ENCODE measurements around the gene PDE4D. TPM values are rescaled to one million over a fixed set of nuclear protein-coding genes. Genes with fewer than 3 reads are reported as not detected.

Gene PDE4D
- polyA plus RNA-seq, 3 donors: 1.3 to 22.7 (median 11.0) TPM

DNA sequence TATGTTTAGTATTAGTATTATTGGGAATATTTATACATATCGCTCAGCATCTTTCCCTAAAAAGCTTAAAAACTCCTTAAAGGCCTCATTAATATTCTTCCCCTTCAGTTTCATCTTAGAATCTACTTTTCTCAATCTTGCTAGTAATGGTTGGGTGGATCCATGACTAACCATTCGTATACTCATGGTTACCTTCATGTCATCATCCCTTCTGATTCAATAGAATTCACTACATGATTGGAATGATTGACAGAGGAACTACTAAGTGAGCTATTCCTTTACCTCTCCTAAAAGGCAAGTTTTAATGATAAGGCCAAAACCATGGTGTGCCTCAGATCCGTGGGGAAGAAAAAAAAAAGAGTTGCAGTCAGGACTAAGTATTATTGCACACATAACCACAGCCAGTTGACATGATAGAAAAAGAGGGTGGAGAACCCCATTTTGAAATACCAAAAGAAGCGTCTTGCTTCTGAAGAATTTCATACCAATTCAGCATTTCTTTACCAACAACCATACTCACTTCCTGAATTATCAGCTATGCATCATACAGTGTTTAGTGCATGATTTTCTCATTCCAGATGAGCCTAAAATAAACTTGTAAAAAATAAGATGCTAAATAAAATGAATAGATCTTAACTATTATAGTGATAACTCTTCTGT lies 624.6 kb downstream of the PDE4D start:
- no peak overlapping the region for H3K27ac ChIP-seq (ENCODE audit: low read depth, low read length)
- 74 to 93% (median 79%) methylated on average over 4 of the region's 4 CpGs for WGBS, 3 donors

DNA sequence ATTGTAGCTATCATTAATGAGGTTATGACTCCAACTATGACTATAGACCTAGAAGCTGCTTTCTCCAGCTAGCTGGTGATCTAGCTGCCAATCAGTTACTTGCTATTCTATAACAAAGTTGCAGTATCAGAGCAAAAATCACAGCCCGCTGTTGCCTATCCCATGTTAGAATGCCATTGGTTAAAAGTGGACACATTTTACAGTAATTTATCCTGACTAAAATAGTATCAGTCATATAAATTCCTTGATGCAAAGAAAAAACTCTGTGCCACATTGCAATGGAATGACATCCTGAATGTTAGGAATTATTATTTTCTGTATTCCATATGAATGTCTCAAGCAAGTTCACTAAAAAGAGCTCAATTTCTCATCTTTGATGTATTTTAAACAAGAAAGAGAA lies 626.5 kb downstream of the PDE4D start:
- WGBS, 3 donors: 42 to 98% (median 55%) methylated on average over 1 of the region's 1 CpG
- H3K27ac ChIP-seq (ENCODE audit: low read depth, low read length): no peak overlapping the region

DNA sequence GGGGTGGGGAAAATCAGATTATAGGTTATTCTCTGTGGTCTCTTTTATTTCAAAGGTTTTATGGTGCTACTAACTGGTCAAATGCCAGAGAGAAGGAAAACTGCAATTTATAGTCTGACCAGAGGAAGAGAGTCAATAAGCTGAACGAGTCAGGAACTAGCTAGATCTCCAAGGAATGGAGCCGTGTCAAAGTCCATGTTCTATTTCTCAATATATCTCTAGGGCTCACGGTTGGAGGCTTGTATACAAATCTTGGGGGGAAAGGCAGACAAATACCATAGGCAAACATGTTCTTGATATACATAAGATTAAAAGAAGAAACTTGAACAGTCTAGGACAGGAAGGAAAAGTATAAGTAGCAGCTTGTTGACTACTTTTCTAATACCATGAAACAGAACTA lies 627.1 kb downstream of the PDE4D start:
- WGBS, 3 donors: 18 to 73% (median 55%) methylated on average over 3 of the region's 3 CpGs
- H3K27ac ChIP-seq (ENCODE audit: low read depth, low read length): no peak overlapping the region

DNA sequence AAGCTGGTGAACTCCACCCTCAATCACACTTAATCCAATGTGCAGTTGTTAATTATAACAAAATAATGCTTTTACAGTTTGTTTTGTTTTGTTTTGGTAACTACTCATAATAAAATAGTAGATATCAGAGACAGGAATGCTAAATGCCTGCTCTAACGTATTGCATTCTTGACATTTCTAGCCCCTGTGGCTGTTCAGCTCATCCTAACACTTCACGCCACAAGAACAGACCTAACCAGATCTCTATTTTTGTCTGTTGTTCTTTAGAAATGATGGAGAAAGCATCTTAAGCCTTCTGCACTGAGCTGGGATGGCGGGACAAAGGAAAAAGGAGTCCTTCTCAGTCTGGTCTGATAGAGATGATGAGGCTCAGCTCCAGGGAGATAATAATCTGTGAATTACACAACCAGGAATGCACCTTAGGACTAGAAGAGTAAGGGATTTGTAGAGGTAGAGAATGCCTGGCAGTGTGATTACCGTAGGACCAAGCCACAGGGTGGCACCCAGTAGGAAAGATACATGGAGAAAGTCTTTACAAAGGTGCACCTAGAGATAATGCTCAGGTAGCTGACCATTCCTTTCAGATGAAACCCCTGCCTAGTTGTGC lies 628.8 kb downstream of the PDE4D start:
- 76 to 86% (median 84%) methylated on average over 4 of the region's 4 CpGs for WGBS, 3 donors

DNA sequence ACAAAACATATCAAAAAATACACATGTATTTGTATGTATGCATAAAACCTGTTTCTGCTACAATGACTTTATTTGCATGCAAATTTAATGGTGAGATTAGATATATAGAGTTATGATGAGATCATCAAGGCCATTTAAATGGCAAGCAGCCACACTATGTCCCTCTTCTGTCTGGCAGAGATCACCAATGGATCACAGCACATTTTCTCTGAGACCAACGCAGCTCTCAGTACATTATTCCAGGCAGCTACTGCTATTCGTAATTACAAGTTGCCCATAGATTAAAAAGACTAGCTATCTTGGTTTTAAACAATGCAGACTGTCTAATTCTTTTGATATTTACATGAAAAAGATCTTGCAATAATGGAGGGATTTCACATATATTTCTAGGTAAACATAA lies 629.5 kb downstream of the PDE4D start:
- H3K27ac ChIP-seq (ENCODE audit: low read depth, low read length): no peak overlapping the region
- 74 to 87% (median 85%) methylated on average over 2 of the region's 2 CpGs for WGBS, 3 donors

More for the DNA sequence above, 628.8 kb downstream of the PDE4D start:
- H3K27ac ChIP-seq (ENCODE audit: low read depth, low read length): no peak overlapping the region

DNA sequence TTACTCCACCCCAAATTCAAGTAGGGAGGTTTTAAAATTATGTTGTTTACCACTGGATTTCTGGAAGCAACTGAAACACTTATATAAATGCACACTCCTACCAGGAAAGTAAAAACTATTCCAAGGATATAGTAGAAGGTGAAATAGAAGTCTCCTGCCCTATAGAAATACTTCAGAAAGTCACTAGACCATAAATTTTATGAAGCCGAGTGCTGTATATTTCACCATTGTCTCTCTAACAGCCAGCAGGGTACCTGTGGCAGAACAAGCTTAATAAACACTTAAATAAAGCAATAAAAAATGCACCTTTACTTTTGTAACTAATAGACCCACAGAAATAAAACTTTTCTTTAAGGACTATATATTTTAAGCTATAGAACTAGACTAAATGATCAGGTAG lies 631.6 kb downstream of the PDE4D start:
- H3K27ac ChIP-seq (ENCODE audit: low read depth, low read length): no peak overlapping the region

DNA sequence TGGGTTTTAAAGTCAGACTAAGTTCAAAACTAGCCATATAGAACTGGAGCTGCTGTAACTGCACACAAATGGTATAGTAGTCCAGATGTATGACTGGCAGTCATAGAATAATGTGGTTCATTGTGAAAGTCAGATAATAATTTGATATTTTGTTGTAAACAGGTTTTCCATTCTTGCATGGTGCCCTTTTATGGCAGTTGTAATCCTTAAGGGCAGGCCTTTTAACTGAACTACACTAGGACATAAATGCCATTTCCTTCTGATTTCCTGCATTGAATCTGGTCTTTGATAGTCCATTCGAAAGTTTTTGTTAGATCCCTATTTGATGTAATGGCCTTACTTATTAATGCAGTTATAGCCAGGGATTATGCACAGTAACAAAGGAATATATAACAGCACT lies 632.6 kb downstream of the PDE4D start:
- WGBS, 3 donors: 84 to 91% (median 85%) methylated on average over 1 of the region's 1 CpG
- H3K27ac ChIP-seq (ENCODE audit: low read depth, low read length): no peak overlapping the region

More for the DNA sequence above, 631.6 kb downstream of the PDE4D start:
- 97 to 100% (median 99%) methylated on average over 1 of the region's 1 CpG for WGBS, 3 donors

DNA sequence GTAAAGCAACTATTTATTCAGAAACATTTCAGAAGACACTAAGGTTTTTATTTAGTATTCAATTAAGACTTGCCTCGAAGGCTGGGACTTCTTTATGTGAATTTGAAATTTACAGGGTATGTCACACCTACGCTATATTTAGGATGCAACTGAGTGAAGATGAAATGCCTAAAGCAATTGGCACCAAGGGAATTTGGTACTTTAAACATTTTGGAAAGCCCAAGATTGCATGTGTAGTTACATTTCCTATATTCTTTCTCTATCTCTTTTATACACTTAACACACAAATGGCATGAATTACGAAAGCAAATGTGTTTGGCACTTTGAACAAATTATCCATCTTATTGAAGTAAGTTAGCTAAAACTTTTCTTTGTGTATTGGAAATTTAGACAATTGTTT lies 633.3 kb downstream of the PDE4D start:
- no peak overlapping the region for H3K27ac ChIP-seq (ENCODE audit: low read depth, low read length)

DNA sequence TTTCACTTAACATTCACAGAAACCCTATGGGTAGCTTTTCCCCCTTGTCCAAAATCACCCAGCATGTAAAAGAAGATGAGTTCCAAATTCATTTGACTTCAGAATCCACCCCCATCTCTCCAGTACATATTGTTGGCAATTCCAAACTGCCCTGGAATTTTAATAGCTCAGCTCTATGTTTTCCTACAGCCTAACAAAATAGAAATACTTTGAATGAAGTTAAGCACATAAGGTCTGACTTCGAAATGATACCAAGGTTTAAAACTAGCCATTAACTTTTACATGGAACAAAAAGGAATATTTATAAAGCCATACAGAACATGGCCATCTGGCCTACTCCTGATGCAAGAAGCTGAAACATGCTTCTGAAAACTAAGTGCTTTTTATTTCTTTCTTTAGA lies 634.3 kb downstream of the PDE4D start:
- WGBS, 3 donors: 80 to 84% (median 81%) methylated on average over 1 of the region's 1 CpG
- no peak overlapping the region for H3K27ac ChIP-seq (ENCODE audit: low read depth, low read length)

More for the DNA sequence above, 633.3 kb downstream of the PDE4D start:
- 96 to 98% (median 97%) methylated on average over 3 of the region's 3 CpGs for WGBS, 3 donors

DNA sequence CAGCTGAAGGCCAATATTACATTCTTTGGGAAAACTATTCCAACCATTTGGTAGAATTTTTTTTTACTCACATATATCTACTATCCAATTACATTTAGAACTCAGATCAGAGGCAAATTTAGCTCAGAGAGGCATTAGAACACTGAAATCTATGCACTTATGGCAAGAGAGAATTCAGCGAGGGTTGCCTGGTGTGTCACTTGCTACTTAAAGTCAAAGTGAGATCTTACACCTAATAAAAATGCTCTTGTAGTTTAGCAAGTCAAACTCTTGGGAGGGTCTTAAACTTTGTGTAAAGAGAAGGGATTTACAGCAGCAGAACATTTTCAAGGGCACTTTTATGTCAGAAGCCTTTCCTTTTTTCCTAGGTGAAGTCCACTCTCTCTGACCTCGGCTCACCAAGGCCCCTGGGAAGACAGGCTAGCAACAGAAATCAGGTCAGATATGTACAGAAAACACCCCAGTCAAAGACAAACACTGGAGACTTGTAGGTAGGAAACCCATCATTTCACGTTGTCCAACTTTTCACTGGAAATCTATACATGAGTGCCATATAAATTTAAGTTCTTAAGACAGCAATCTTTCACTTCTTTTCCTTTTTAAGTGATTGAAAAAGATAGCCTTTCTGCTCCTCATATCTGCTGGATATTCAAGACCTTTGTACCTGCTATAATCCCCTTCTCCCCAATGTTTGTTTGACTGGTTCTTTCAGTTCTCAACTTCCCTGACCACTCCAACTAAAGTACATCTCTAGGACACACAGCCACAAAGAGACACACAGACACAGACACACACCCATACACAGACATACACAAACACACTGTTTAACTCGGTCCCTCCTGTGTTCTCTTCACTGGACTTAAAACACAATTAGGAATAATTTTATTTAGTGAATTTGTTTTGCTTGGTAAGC lies 635.8 kb downstream of the PDE4D start:
- no peak overlapping the region for H3K27ac ChIP-seq (ENCODE audit: low read depth, low read length)
- 70 to 92% (median 90%) methylated on average over 4 of the region's 4 CpGs for WGBS, 3 donors

DNA sequence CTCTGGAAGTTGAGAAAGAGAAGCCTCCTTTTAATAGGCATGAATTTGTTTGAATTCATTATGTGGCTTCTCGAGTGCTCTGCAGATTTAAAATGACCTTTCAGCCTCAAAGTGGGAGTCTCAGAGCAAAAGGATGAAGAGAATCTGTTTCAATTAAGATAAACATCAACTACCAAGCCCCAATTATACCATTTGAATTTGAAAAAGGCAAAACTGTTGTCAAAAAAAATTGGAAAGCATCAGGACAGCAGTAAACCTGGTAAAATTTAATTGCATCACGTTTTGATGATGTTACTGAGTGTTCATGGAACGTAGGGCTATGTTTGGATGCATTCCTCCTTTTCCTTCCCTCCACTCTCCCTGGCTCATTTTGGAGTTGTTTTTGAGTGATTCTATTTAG lies 637.2 kb downstream of the PDE4D start:
- no peak overlapping the region for H3K27ac ChIP-seq (ENCODE audit: low read depth, low read length)
- 33 to 79% (median 42%) methylated on average over 3 of the region's 3 CpGs for WGBS, 3 donors

DNA sequence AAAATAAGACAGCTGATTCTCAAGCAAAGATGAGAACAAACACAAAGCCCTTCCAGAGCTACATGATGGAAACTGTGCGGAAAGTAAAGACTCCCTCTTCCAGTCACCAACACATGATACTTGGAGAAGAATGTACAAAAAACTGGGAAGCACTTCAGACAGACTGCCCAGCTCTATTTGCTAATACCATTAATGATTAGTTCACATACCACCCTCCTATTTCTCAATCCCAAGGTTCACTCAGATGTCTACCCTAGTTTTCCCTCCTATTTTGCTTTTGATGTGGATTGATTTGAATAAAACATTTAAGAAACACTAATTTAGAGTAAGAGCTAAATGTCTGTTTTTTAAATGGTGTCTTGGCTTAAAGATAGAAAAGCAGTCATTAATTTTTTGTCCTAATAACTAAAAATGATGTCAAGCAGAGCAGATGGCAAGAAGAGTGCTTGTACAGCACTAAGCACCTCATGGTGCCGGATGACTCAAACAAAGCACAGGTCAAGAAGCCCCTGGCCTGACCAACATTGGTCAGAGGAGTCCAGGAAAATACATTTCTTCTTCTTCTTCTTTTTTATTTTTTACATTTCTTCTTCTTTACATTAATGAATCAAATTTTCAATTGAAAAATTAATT lies 639.4 kb downstream of the PDE4D start:
- no peak overlapping the region for H3K27ac ChIP-seq (ENCODE audit: low read depth, low read length)
- 96 to 100% (median 98%) methylated on average over 2 of the region's 2 CpGs for WGBS, 3 donors

DNA sequence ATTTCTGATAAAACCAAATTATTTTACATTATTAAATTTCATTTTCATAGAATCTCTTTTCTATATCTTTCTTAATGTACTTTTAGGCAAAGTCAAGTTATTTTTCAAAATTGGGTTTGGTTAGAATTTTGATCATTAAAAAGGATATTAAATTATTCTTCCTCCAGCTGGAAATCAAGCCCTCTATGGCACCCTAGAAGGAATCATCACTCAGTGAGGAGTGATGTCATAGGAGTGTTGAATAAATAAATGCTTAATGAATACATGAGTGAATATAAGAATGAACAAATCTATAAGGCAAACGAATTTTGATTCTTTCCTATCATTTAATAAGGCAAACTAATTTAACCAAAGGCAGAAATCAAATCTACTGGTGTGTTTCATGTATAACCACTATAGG lies 639.9 kb downstream of the PDE4D start:
- H3K27ac ChIP-seq (ENCODE audit: low read depth, low read length): no peak overlapping the region
- 73 to 86% (median 78%) methylated on average over 1 of the region's 1 CpG for WGBS, 3 donors

DNA sequence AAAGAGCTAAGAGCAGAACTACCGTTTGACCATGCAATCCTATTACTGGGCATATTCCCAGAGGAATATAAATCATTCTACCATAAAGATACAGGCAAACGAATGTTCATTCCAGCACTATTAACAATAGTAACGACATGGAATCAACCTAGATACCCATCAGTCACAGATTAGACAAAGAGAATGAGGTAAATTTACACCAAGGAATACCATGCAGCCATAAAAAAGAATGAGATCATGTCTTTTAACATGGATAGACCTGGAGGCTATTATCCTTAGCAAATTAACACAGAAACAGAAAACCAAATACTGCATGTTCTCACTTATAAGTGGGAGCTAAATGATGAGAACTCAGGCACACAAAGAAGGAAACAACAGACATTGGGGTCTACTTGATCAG lies 641.9 kb downstream of the PDE4D start:
- WGBS, 3 donors: 78 to 81% (median 81%) methylated on average over 3 of the region's 3 CpGs
- no peak overlapping the region for H3K27ac ChIP-seq (ENCODE audit: low read depth, low read length)

DNA sequence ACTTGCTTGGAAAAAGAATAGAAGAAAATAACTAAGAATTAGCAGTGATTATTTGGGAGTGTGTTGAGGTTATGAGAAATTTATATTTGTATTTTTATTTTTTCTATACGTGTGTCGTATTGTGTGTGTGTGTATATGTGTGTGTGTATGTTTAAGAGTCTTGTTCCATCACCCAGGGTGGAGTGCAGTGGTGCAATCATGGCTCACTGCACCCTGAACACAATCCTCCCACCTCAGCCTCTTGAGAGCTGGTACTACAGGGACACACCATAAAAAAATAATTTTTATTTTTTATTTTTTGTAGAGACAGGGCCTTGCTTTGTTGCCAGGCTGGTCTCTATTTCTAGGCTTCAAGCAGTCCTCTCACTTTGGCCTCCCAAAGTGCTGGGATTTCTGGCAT lies 643.8 kb downstream of the PDE4D start:
- no peak overlapping the region for H3K27ac ChIP-seq (ENCODE audit: low read depth, low read length)
- 92 to 98% (median 95%) methylated on average over 2 of the region's 2 CpGs for WGBS, 3 donors

DNA sequence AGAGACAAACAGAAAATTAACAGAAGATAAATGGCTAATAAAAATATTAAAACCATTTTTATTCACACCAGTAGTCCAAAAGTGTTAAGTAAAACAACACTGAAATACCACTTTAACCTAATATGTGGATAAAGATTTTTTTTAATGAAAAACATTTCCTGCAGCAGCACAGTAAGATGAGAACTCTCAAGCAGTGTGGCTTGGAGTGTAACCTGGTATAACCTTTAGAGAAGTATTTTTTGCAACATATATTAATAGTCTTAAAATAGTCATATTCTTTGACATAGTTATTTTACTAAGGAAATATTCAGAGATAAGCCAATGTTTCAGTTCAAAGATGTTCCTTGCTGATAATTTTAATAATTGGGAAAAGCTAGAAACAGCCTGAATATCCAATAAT lies 644.4 kb downstream of the PDE4D start:
- no peak overlapping the region for H3K27ac ChIP-seq (ENCODE audit: low read depth, low read length)

DNA sequence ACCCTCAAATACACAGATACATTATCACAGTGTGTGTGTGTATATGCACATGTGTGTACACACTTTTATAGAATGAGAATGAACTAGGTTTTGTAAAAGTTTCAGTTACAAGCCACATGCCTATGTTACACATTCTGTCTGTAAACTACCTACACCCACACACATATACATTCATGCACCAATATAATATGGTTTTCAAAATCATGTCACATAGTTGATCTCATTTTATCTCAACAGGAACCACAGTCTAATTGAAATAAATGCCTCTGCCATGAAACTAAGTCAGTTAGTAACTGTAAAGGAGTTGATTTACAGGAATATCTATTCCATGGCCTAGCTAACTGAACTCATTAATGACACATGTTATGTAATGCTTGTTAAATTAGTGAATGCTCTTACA lies 646.6 kb downstream of the PDE4D start:
- H3K27ac ChIP-seq (ENCODE audit: low read depth, low read length): no peak overlapping the region

DNA sequence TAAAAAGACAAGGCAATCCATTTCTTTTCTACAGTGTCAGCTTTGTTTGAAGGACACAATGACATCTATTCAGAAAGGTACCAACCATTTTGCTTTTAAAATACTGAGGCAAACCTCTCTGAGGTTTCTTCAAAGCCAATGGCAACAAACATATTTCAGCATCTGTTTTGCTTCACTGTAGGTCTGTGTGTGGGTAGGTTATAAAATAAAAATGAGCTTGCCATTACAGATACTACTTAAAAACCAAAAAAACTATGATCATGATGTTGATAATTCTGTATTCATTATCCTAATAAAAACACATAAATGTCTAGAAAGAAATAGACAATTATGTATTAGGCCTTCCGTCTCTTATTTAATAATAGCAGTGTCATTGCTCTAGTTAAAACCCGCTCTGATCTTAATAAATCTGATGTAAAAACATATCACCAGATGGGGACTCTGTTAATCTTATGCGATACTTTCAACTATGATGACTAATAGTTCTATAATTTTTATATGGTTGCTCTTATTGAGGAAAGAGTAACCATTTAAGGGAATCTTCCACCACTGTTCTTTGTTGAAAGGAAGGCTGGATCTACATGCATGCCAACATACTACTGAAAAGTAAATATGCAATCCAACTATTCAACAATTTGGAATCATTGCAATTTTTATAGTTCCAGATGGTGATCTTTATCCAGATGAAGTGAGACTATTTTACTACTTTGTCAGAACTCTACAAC lies 647.2 kb downstream of the PDE4D start:
- H3K27ac ChIP-seq (ENCODE audit: low read depth, low read length): no peak overlapping the region
- 62 to 86% (median 63%) methylated on average over 3 of the region's 3 CpGs for WGBS, 3 donors

All from adipose tissue (tissue), 3 donors.